ENCODE data around the gene TECR. TPM values are rescaled to one million over a fixed set of nuclear protein-coding genes. Genes with fewer than 3 reads are reported as not detected.

Gene TECR
- total and polyA plus RNA-seq, 2 of the 13 experiments (the other 11 are each of a cell fraction or from before 2014, with no cell fraction given), result 54.9 to 121 TPM

DNA sequence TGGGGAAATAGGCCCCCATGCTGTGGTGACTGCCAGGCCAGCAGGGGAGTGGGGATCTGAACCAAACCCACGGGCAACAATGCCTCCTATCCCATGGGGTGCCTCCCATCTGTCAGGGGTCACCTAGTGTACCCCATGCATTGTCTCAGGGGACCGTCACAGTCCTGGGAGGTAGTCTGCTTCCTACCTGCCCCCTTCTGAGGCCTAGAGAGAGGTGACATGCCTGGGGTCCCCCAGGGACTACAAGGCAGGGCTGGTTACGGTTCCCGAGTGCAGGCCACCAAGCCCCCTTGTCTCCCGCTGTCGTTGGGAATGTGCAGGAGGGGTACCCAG lies 31.3 kb downstream of the TECR start:
- intact Hi-C loops (cut with micrococcal nuclease; ENCODE audit: unreplicated experiment) (no loop called here), in situ Hi-C loops (cut with HindIII; ENCODE audit: extremely low pct_ligation_motif_present, low pct_unique_long_range_greater_than_20kb) (no loop called here)
- Histone ChIP-seq H3K27ac (ENCODE audit: extremely low read length, insufficient read depth, low read length) (no peak overlapping the region), H3K4me1 (ENCODE audit: insufficient read depth, low read length) (peaks cover 10% of the 10 kb centered on the region), H3K9ac (ENCODE audit: insufficient read depth, low read depth, low read length) (no peak overlapping the region), H3K4me2 (ENCODE audit: low read depth, low read length) (no peak overlapping the region), H2AFZ (ENCODE audit: low read length) (no peak overlapping the region), H3K9me3 (ENCODE audit: low read length) (no peaks in the 10 kb centered on the region), H3K79me2 (ENCODE audit: insufficient read depth, low read length) (peaks cover 30% of the 10 kb centered on the region), H4K20me1 (ENCODE audit: insufficient read depth, low read length) (no peaks in the 10 kb centered on the region; the same call in 1 of the 2 replicates), H3K36me3 (replicated peaks in 1 of 2; ENCODE audit: control insufficient read depth in 1 of 2, insufficient read depth in 2 of 2, low read length in 2 of 2) (peaks cover 7 to 10% of the 10 kb centered on the region in 2 experiments; a peak in 3 of 5 replicates), H3K4me3 (replicated peaks in 1 of 3; ENCODE audit: insufficient read depth in 1 of 3, low read depth in 2 of 3, low read length in 3 of 3) (no peak overlapping the region), H3K27me3 (ENCODE audit: control insufficient read depth in 1 of 2, insufficient read depth in 2 of 2, low read length in 2 of 2) (no peaks in the 10 kb centered on the region)
- BruUV-seq (replicated peaks), result no TSS peak
- POLR2A ChIA-PET, result no interaction called here
- CTCF ChIA-PET (ENCODE audit: low intra/inter-chr PET ratio, low total read pairs), result no interaction called here
- no peak for TF ChIP-seq ZNF674 (CRISPR knock-in tag; IDR thresholded peaks at IDR 0.05; ENCODE audit: low read depth)
- TF ChIP-seq TCF12 (IDR thresholded peaks at IDR 0.05), result no peak
- TF ChIP-seq TCF12 (CRISPR knock-in tag; IDR thresholded peaks at IDR 0.05), result no peak
- no peak for TF ChIP-seq ZNF607 (CRISPR knock-in tag; IDR thresholded peaks at IDR 0.05; ENCODE audit: borderline replicate concordance)
- no peak for TF ChIP-seq RBFOX2 (IDR thresholded peaks at IDR 0.05; ENCODE audit: low read depth, low read length)
- TF ChIP-seq, protein P1, sequence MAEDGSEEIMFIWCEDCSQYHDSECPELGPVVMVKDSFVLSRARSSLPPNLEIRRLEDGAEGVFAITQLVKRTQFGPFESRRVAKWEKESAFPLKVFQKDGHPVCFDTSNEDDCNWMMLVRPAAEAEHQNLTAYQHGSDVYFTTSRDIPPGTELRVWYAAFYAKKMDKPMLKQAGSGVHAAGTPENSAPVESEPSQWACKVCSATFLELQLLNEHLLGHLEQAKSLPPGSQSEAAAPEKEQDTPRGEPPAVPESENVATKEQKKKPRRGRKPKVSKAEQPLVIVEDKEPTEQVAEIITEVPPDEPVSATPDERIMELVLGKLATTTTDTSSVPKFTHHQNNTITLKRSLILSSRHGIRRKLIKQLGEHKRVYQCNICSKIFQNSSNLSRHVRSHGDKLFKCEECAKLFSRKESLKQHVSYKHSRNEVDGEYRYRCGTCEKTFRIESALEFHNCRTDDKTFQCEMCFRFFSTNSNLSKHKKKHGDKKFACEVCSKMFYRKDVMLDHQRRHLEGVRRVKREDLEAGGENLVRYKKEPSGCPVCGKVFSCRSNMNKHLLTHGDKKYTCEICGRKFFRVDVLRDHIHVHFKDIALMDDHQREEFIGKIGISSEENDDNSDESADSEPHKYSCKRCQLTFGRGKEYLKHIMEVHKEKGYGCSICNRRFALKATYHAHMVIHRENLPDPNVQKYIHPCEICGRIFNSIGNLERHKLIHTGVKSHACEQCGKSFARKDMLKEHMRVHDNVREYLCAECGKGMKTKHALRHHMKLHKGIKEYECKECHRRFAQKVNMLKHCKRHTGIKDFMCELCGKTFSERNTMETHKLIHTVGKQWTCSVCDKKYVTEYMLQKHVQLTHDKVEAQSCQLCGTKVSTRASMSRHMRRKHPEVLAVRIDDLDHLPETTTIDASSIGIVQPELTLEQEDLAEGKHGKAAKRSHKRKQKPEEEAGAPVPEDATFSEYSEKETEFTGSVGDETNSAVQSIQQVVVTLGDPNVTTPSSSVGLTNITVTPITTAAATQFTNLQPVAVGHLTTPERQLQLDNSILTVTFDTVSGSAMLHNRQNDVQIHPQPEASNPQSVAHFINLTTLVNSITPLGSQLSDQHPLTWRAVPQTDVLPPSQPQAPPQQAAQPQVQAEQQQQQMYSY (CRISPR knock-in tag; IDR thresholded peaks at IDR 0.05), result no peak
- TF ChIP-seq ZNF768 (CRISPR knock-in tag; IDR thresholded peaks at IDR 0.05), result no peak
- TF ChIP-seq, protein P2, sequence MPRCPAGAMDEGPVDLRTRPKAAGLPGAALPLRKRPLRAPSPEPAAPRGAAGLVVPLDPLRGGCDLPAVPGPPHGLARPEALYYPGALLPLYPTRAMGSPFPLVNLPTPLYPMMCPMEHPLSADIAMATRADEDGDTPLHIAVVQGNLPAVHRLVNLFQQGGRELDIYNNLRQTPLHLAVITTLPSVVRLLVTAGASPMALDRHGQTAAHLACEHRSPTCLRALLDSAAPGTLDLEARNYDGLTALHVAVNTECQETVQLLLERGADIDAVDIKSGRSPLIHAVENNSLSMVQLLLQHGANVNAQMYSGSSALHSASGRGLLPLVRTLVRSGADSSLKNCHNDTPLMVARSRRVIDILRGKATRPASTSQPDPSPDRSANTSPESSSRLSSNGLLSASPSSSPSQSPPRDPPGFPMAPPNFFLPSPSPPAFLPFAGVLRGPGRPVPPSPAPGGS (CRISPR knock-in tag; IDR thresholded peaks at IDR 0.05), result no peak
- TF ChIP-seq ZNF557 (CRISPR knock-in tag; IDR thresholded peaks at IDR 0.05), result no peak
- TF ChIP-seq ZFP36L1 (CRISPR knock-in tag; IDR thresholded peaks at IDR 0.05), result no peak
- FAIRE-seq, result no peak
- DNase-seq (ENCODE audit: low spot score), result no peak
- ATAC-seq, result no peak
- WGBS (ENCODE audit: low lambda C conversion rate), result no CpG with 5 or more reads among the region's 6 CpGs
